Fibroblast of villous mesenchyme (primary cell): ENCODE results near the gene KCNH2. TPM values are rescaled to one million over a fixed set of nuclear protein-coding genes. Genes with fewer than 3 reads are reported as not detected.
A peak's percentile ranks its signal among the peaks of the same experiment; 100 is the strongest.

ENCODE experiments used
- DNase-seq: peaks from one replicate; pipeline ENCODE4 v3.0.0-alpha.2; 2010; ENCODE audit warnings: low read depth
- H3K4me3 ChIP-seq: 2 replicates; pipeline ENCODE4 v1.5.1; 2011; ENCODE audit warnings: low read depth, mild to moderate bottlenecking, low read length
- CTCF ChIP-seq: IDR thresholded peaks from 2 replicates; pipeline ENCODE4 v1.5.1; 2012; ENCODE audit warnings: low read depth, mild to moderate bottlenecking, low read length; ENCODE audit not compliant: insufficient read depth
- total RNA-seq: library from RNA; depleted of rRNA; stranded (reverse); fragments of >200 nt; gene quantifications from 2 replicates; pipeline ENCODE4 v1.2.3, GENCODE V29; 2012

Gene KCNH2
- total RNA-seq, 1 donor: 2.6 TPM

GRCh38 chr7:150904011-150904909 lies 73.9 kb downstream of the KCNH2 start:
- no peak overlapping the region for H3K4me3 ChIP-seq
- no peak for DNase-seq
- no peak for TF ChIP-seq CTCF

DNA sequence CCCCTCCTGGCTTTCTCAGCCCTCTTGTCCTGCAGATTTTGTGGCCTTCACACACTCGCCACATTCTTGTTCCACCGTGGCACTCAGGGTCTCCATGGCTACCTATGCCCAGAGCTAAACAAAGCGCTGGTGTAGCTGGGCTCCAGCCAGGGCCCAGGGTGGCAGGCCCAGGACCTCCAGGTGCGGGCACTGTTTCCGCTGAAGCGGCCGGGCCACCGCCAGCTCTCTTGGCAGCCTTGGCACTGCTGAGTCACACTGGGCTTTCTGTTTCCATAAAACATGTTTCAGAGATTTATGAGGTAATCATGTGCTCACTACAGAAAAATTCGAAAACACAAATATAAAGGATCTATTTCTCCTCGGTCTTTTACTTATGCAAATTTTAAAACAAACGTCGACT lies 74.5 kb downstream of the KCNH2 start:
- H3K4me3 ChIP-seq: no peak overlapping the region
- TF ChIP-seq CTCF: no peak
- DNase-seq: peak; percentile 44

- DNase-seq: no peak
- no peak for TF ChIP-seq CTCF
- H3K4me3 ChIP-seq: no peak overlapping the region
These were observed 75.8 kb downstream of the KCNH2 start for GRCh38 chr7:150902078-150903033.

GRCh38 chr7:150901160-150902035 lies 76.7 kb downstream of the KCNH2 start:
- DNase-seq: no peak
- no peak for TF ChIP-seq CTCF

GRCh38 chr7:150900675-150901074 lies 77.4 kb downstream of the KCNH2 start:
- DNase-seq: no peak
- no peak overlapping the region for H3K4me3 ChIP-seq
- no peak for TF ChIP-seq CTCF

More at GRCh38 chr7:150901160-150902035, 76.7 kb downstream of the KCNH2 start:
- no peak overlapping the region for H3K4me3 ChIP-seq

GRCh38 chr7:150898475-150899011 lies 79.6 kb downstream of the KCNH2 start:
- peak; percentile 57 for DNase-seq
- H3K4me3 ChIP-seq: no peak overlapping the region
- TF ChIP-seq CTCF: peak; percentile 87
